Measurements from ENCODE around the gene CCDC197. TPM values are rescaled to one million over a fixed set of nuclear protein-coding genes. Genes with fewer than 3 reads are reported as not detected.
A peak's percentile ranks its signal among the peaks of the same experiment; 100 is the strongest.

Gene CCDC197
- total and polyA plus RNA-seq, 2 donors (not counting 1 experiment from before 2014, with no cell fraction given), result not detected

DNA sequence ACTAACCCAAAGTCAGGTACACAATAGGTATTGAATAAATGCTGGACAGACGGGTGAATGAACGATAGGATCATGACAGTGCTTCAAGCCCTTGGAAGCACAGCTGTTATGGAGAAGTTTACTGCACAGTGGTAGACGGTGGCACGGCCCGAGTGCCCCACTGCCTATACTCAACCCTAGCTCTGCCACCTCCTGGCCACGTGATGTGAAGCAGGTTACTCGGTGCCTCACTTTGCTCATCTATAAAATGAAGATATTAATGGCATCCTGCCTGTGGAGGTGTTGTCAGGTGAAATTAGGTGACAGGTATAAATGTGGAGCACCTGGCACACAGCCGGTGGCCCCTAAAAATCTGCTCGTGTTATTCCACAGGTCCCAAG lies 26.5 kb upstream of the CCDC197 start:
- H3K4me3 ChIP-seq (ENCODE audit: control extremely low read depth in 1 of 5, extremely low read depth in 1 of 5, insufficient read depth in 1 of 5, low read depth in 2 of 5, low read length in 4 of 5), result peak overlapping the region; percentile 30 to 78 (median 70)
- H3K4me1 Mint-ChIP-seq, result peaks cover 64% of the 10 kb centered on the region
- H3K27me3 ChIP-seq (replicated peaks in 1 of 4; ENCODE audit: control extremely low read depth in 1 of 4, control insufficient read depth in 3 of 4, insufficient read depth in 4 of 4, low read length in 3 of 4), result peaks cover 0 to 19% (median 9%) of the 10 kb centered on the region in 4 experiments
- peak overlapping the region; percentile 93 for H3K4me3 Mint-ChIP-seq
- peak overlapping the region; percentile 78 for H2AFZ ChIP-seq (ENCODE audit: insufficient read depth, low read depth, low read length, poor library complexity, severe bottlenecking)
- WGBS (ENCODE audit: insufficient coverage), result 24% methylated on average over 3 of the region's 9 CpGs
- no peaks in the 10 kb centered on the region for H3K36me3 ChIP-seq (replicated peaks in 1 of 2; ENCODE audit: control extremely low read depth in 1 of 2, control insufficient read depth in 1 of 2, extremely low read depth in 1 of 2, insufficient read depth in 2 of 2, low read length in 1 of 2)
- ChIA-PET CTCF (interaction anchor here (0.8 to 37.7 kb wide), 11 partner anchors 8 to 166 kb away, joined by 3 to 1036 read pairs (median 10); partner anchors contain the start of gene CCDC197), POLR2A (interaction anchor here (0.7 to 2.6 kb wide), 5 partner anchors 8 to 33 kb away, joined by 4 to 25 read pairs (median 7); no protein-coding TSS in a partner anchor)
- peak overlapping the region; percentile 31 to 44 for H3K27ac ChIP-seq (ENCODE audit: low read length in 2 of 2)
- ATAC-seq (ENCODE audit: low read depth) (peak; percentile 58), DNase-seq (peak; percentile 77)
- intact Hi-C loops (cut with micrococcal nuclease), result loop anchor here (1.0 to 2.0 kb wide), 3 partner anchors 16 to 31 kb away; no protein-coding TSS in a partner anchor
- H3K27me3 Mint-ChIP-seq, result peaks cover 15% of the 10 kb centered on the region
- H3K4me1 ChIP-seq (ENCODE audit: control insufficient read depth in 2 of 2, insufficient read depth in 2 of 2, low read length in 2 of 2), result peaks cover 61 to 62% of the 10 kb centered on the region in 2 donors
- H3K9me3 Mint-ChIP-seq (ENCODE audit: insufficient read depth), result peaks cover 1% of the 10 kb centered on the region
- H3K79me2 ChIP-seq (ENCODE audit: control insufficient read depth, insufficient read depth, low read length), result no peaks in the 10 kb centered on the region
- H3K4me2 ChIP-seq (replicated peaks; ENCODE audit: low read depth, low read length, poor library complexity, severe bottlenecking), result peak overlapping the region; percentile 92
- no peak for TF ChIP-seq EZH2 (IDR thresholded peaks at IDR 0.05; ENCODE audit: borderline replicate concordance, insufficient read depth, low read depth, low read length, poor library complexity, severe bottlenecking)
- TF ChIP-seq, protein P1, sequence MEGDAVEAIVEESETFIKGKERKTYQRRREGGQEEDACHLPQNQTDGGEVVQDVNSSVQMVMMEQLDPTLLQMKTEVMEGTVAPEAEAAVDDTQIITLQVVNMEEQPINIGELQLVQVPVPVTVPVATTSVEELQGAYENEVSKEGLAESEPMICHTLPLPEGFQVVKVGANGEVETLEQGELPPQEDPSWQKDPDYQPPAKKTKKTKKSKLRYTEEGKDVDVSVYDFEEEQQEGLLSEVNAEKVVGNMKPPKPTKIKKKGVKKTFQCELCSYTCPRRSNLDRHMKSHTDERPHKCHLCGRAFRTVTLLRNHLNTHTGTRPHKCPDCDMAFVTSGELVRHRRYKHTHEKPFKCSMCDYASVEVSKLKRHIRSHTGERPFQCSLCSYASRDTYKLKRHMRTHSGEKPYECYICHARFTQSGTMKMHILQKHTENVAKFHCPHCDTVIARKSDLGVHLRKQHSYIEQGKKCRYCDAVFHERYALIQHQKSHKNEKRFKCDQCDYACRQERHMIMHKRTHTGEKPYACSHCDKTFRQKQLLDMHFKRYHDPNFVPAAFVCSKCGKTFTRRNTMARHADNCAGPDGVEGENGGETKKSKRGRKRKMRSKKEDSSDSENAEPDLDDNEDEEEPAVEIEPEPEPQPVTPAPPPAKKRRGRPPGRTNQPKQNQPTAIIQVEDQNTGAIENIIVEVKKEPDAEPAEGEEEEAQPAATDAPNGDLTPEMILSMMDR (IDR thresholded peaks at IDR 0.05), result peak; percentile 78
- H4K20me1 ChIP-seq (ENCODE audit: control insufficient read depth, insufficient read depth, low read length, poor library complexity, severe bottlenecking), result no peaks in the 10 kb centered on the region
- H3K27ac Mint-ChIP-seq, result peak overlapping the region; percentile 86
- peaks cover 0 to 8% (median 0%) of the 10 kb centered on the region in 3 donors for H3K9me3 ChIP-seq (ENCODE audit: control extremely low read depth in 1 of 3, control insufficient read depth in 2 of 3, insufficient read depth in 1 of 3, low read length in 2 of 3)
- H3K9ac ChIP-seq (ENCODE audit: low read length), result peak overlapping the region; percentile 81

Measured in B cell (primary cell).